Measurements from ENCODE around the gene PF4V1.

PF4V1 gene, protein sequence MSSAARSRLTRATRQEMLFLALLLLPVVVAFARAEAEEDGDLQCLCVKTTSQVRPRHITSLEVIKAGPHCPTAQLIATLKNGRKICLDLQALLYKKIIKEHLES

GRCh38 chr4:73853246-73853704 is at the start of gene PF4V1:
TSS of gene PF4V1 (plus strand) at chr4:73853296. CDS start at chr4:73853363, 67 bp downstream.
- DNase-seq (ENCODE audit: low read depth in 3 of 3) = no peak

GRCh38 chr4:73810191-73810590 is 42.9 kb upstream of the PF4V1 start:
- DNase-seq (ENCODE audit: low read depth in 3 of 3) = no peak

- no peak for DNase-seq (ENCODE audit: low read depth in 3 of 3)
Measured at GRCh38 chr4:73811841-73812240, 41.3 kb upstream of the PF4V1 start.

- no peak for DNase-seq (ENCODE audit: low read depth in 3 of 3)
Measured at GRCh38 chr4:73814679-73815078, 38.4 kb upstream of the PF4V1 start.

GRCh38 chr4:73815145-73815544 is 38.0 kb upstream of the PF4V1 start:
- DNase-seq (ENCODE audit: low read depth in 3 of 3) = no peak

GRCh38 chr4:73816814-73817213 is 36.3 kb upstream of the PF4V1 start:
- no peak for DNase-seq (ENCODE audit: low read depth in 3 of 3)

DNA sequence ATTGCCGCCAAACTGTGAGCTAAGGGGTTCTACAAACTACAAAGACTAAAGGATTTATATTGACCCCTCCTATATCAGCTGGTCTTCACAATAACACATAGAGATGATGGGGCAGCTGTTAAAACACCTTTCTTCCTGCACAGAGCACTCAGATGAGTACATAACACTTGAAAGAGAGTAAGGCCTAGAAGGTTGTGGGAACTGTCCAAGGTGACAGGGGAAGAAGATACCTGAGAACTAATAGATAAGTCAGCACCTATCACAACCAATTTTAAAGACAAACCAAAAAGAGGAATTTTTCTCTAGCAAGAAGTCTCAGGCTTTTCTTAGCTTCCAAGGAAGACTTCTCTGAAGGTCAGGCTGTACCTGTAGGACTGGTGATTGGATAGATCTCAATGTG is 35.8 kb upstream of the PF4V1 start:
- DNase-seq (ENCODE audit: low read depth in 3 of 3) = no peak

- no peak for DNase-seq (ENCODE audit: low read depth in 3 of 3)
Measured at GRCh38 chr4:73821325-73821724, 31.8 kb upstream of the PF4V1 start.

DNA sequence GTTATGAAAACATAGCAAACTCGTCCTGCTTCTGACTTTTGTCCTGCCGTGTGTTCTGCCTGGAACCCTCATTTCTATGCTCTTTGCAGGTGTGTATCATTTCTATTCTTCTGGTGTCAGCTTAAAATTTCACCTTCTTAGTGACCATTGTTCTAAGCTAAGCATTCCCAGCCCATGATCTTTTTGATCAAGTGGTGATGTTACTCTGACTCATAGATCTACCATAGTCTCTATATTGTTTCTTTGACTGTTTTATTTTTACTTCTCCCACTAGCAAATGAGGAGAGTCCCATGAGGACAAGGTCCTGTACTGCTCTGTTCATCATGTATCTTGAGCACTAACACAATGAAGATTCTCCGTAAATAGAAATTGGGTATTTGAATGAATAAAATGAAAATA is 30.7 kb upstream of the PF4V1 start:
- no peak for DNase-seq (ENCODE audit: low read depth in 3 of 3)

DNA sequence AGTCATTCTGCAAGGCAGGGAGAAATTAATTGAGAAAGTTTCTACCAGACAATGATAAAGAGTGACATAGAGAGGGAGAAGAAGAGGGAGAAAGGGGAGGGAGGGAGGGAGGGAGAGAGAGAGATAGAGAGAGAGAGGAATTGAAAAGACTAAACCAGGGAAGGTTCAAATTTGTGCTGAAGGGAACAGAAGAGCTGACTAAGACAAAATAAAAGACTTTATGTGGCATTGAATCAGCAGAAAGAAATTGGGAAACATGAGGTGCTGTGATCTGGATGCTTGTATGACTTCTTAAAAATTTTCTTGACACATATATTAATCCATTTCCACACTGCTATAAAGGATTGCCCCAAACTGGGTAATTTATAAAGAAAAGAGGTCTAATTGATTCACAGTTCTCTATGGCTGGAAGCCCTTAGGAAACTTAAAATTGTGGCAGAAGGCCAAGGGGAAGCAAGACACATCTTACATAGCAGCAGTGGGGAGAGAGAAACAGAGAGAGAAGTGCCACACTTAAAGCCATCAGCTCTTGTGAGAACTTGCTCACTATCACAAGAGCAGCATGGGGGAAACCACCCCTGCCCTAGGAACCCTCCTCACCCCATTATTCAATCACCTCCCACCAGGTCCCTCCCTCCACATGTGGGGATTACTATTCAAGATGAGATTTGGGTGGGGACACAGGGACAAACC is 30.1 kb upstream of the PF4V1 start:
- DNase-seq (ENCODE audit: low read depth in 3 of 3) = no peak

GRCh38 chr4:73823760-73824159 is 29.3 kb upstream of the PF4V1 start:
- no peak for DNase-seq (ENCODE audit: low read depth in 3 of 3)

- no peak for DNase-seq (ENCODE audit: low read depth in 3 of 3)
Measured at GRCh38 chr4:73828956-73829355, 24.1 kb upstream of the PF4V1 start.

DNA sequence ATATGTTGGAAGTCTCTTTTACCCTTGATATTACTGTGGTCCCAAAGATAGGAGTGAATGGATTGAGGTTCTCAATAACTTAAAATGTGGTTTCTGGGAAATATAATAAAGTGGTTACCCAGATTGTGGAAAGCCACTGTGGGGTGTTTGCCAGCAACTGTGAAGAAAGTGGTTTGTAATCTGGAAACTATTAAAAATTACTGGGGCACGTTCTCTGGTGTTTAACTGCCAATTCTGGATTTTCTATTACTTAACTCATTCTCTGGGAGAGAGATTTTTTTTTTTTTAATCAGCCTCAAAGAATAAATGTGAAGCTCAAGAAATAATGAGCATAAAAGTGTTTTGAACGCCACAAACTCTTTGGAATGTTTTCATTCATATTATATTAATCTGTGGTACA is 21.5 kb upstream of the PF4V1 start:
- DNase-seq (ENCODE audit: low read depth in 3 of 3) = no peak

- no peak for DNase-seq (ENCODE audit: low read depth in 3 of 3)
Measured at GRCh38 chr4:73832651-73833237, 20.4 kb upstream of the PF4V1 start.

- no peak for DNase-seq (ENCODE audit: low read depth in 3 of 3)
Measured at GRCh38 chr4:73836373-73837279, 16.5 kb upstream of the PF4V1 start, which contains the start of gene CXCL6. TSS of gene CXCL6 (plus strand) at chr4:73836678. CDS start at chr4:73836751, 73 bp downstream.

DNA sequence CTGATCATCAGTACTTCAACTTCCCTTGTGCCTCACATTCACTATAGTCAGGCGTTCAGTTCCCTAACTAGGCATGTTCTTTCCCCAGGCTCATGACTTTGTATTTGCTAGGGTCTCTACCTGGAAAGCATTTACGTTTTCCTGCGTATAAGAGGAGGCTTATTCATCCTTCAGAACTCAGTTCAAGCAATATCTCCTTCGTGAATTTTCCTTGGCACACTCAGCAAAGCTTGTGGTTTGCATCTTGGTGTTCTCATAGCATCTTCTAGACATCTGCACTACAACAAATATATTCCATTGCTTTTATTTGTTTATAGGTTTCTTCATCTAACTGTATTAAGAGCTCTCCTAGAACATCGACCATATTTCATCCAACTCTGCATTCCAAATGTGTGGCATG is 14.0 kb upstream of the PF4V1 start:
- DNase-seq (ENCODE audit: low read depth in 3 of 3) = no peak

DNA sequence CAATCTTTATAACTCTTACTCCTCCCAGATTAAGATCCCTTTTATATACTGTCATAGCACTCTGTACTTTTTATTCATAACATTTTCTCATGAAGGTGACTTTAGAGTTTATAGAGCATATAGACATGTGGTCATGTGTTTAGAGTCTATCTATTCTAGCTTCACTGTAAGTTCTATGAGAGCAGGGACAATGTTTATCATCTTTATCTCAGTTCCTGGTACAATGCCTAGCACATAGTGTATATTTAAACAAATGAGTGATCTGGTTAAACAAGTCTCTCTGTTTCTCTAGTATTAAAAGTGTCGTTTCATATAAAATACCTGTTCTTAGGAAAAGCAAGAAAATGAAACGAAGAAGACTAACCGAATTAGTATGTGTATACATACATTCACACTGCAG is 13.4 kb upstream of the PF4V1 start:
- no peak for DNase-seq (ENCODE audit: low read depth in 3 of 3)

- no peak for DNase-seq (ENCODE audit: low read depth in 3 of 3)
Measured at GRCh38 chr4:73841243-73841925, 11.7 kb upstream of the PF4V1 start.

GRCh38 chr4:73842696-73843095 is 10.4 kb upstream of the PF4V1 start:
- no peak for DNase-seq (ENCODE audit: low read depth in 3 of 3)

GRCh38 chr4:73843369-73843768 is 9.7 kb upstream of the PF4V1 start:
- no peak for DNase-seq (ENCODE audit: low read depth in 3 of 3)

GRCh38 chr4:73844345-73844744 is 8.8 kb upstream of the PF4V1 start:
- no peak for DNase-seq (ENCODE audit: low read depth in 3 of 3)

- no peak for DNase-seq (ENCODE audit: low read depth in 3 of 3)
Measured at GRCh38 chr4:73844806-73845205, 8.3 kb upstream of the PF4V1 start.

All from stimulated activated CD4-positive, alpha-beta T cell treated with anti-CD3 and anti-CD28 coated beads, TNF-alpha, amount 100 ng/mL, for 48 hours (primary cell).